ENCODE results near the gene HS3ST5. TPM values are rescaled to one million over a fixed set of nuclear protein-coding genes. Genes with fewer than 3 reads are reported as not detected.

Gene HS3ST5
- total and polyA plus RNA-seq, 4 donors, result not detected

GRCh38 chr6:114106020-114106419 is 236.8 kb downstream of the HS3ST5 start:
- Histone ChIP-seq H3K27me3 (ENCODE audit: control insufficient read depth in 4 of 4, insufficient read depth in 4 of 4, low read length in 3 of 4) (no peaks in the 10 kb centered on the region), H3K4me3 (ENCODE audit: low read depth in 1 of 3, low read length in 3 of 3) (no peak overlapping the region), H3K4me1 (ENCODE audit: control insufficient read depth in 4 of 4, insufficient read depth in 4 of 4, low read length in 3 of 4) (no peaks in the 10 kb centered on the region), H3K27ac (ENCODE audit: low read depth in 1 of 2, low read length in 2 of 2) (no peak overlapping the region), H3K36me3 (ENCODE audit: control insufficient read depth in 4 of 4, insufficient read depth in 3 of 4, low read depth in 1 of 4, low read length in 3 of 4) (no peaks in the 10 kb centered on the region), H3K9ac (ENCODE audit: low read depth in 1 of 2, low read length in 2 of 2) (no peak overlapping the region), H3K9me3 (ENCODE audit: control insufficient read depth in 4 of 4, low read length in 3 of 4) (no peaks in the 10 kb centered on the region)
- WGBS, result 83% methylated on average over 3 of the region's 3 CpGs
- DNase-seq (ENCODE audit: low spot score), result no peak
- TF ChIP-seq HNF4A (conservative IDR thresholded peaks at IDR 0.05) (no peak), RXRA (IDR thresholded peaks at IDR 0.05) (no peak), GABPA (IDR thresholded peaks at IDR 0.05 in 1 of 2, conservative IDR thresholded peaks at IDR 0.05 in 1 of 2) (no peak), ATF3 (IDR thresholded peaks at IDR 0.05) (no peak), YY1 (IDR thresholded peaks at IDR 0.05) (no peak)

DNA sequence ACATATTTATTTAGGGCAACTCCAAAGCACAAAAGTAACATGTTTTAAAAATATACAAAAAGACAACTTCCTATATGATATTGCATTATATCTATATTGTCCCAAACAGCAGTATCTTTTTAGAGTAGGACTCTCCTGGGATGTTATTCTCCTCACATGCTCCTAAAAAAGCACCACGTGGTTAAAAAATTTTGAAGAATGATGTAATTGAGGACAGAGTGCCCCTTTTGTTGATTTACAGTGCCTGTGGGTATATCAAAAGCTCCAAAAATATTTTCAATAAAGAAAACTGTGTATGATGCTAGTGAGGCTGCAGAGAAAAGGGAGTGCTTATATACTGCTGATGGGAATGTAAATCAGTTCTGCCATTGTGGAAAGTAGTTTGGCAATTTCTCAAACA is 241.6 kb downstream of the HS3ST5 start:
- H3K4me3 ChIP-seq (ENCODE audit: low read depth in 1 of 3, low read length in 3 of 3), result no peak overlapping the region
- H3K4me1 ChIP-seq (ENCODE audit: control insufficient read depth in 4 of 4, insufficient read depth in 4 of 4, low read length in 3 of 4), result no peaks in the 10 kb centered on the region
- no peak overlapping the region for H3K27ac ChIP-seq (ENCODE audit: low read depth in 1 of 2, low read length in 2 of 2)
- DNase-seq (ENCODE audit: low spot score), result no peak
- WGBS, result 31% methylated on average over 1 of the region's 1 CpG
- no peaks in the 10 kb centered on the region for H3K9me3 ChIP-seq (ENCODE audit: control insufficient read depth in 4 of 4, low read length in 3 of 4)
- H3K36me3 ChIP-seq (ENCODE audit: control insufficient read depth in 4 of 4, insufficient read depth in 3 of 4, low read depth in 1 of 4, low read length in 3 of 4), result no peaks in the 10 kb centered on the region
- no peaks in the 10 kb centered on the region for H3K27me3 ChIP-seq (ENCODE audit: control insufficient read depth in 4 of 4, insufficient read depth in 4 of 4, low read length in 3 of 4)
- no peak for TF ChIP-seq SP1 (IDR thresholded peaks at IDR 0.05)
- no peak for TF ChIP-seq RAD21 (IDR thresholded peaks at IDR 0.05)
- no peak for TF ChIP-seq ATF3 (IDR thresholded peaks at IDR 0.05)
- no peak for TF ChIP-seq NR2F2 (IDR thresholded peaks at IDR 0.05)
- TF ChIP-seq FOXA2 (IDR thresholded peaks at IDR 0.05), result no peak
- TF ChIP-seq, protein P1, sequence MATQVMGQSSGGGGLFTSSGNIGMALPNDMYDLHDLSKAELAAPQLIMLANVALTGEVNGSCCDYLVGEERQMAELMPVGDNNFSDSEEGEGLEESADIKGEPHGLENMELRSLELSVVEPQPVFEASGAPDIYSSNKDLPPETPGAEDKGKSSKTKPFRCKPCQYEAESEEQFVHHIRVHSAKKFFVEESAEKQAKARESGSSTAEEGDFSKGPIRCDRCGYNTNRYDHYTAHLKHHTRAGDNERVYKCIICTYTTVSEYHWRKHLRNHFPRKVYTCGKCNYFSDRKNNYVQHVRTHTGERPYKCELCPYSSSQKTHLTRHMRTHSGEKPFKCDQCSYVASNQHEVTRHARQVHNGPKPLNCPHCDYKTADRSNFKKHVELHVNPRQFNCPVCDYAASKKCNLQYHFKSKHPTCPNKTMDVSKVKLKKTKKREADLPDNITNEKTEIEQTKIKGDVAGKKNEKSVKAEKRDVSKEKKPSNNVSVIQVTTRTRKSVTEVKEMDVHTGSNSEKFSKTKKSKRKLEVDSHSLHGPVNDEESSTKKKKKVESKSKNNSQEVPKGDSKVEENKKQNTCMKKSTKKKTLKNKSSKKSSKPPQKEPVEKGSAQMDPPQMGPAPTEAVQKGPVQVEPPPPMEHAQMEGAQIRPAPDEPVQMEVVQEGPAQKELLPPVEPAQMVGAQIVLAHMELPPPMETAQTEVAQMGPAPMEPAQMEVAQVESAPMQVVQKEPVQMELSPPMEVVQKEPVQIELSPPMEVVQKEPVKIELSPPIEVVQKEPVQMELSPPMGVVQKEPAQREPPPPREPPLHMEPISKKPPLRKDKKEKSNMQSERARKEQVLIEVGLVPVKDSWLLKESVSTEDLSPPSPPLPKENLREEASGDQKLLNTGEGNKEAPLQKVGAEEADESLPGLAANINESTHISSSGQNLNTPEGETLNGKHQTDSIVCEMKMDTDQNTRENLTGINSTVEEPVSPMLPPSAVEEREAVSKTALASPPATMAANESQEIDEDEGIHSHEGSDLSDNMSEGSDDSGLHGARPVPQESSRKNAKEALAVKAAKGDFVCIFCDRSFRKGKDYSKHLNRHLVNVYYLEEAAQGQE (IDR thresholded peaks at IDR 0.05), result no peak
- TF ChIP-seq TAF1 (conservative IDR thresholded peaks at IDR 0.05), result no peak
- TF ChIP-seq HNF4G (IDR thresholded peaks at IDR 0.05), result no peak
- H3K9ac ChIP-seq (ENCODE audit: low read depth in 1 of 2, low read length in 2 of 2), result no peak overlapping the region

GRCh38 chr6:114100215-114100994 is 242.4 kb downstream of the HS3ST5 start:
- H3K27ac ChIP-seq (ENCODE audit: low read depth in 1 of 2, low read length in 2 of 2), result no peak overlapping the region
- H3K27me3 ChIP-seq (ENCODE audit: control insufficient read depth in 4 of 4, insufficient read depth in 4 of 4, low read length in 3 of 4), result no peaks in the 10 kb centered on the region
- H3K36me3 ChIP-seq (ENCODE audit: control insufficient read depth in 4 of 4, insufficient read depth in 3 of 4, low read depth in 1 of 4, low read length in 3 of 4), result no peaks in the 10 kb centered on the region
- no peak overlapping the region for H3K4me3 ChIP-seq (ENCODE audit: low read depth in 1 of 3, low read length in 3 of 3)
- no peaks in the 10 kb centered on the region for H3K4me1 ChIP-seq (ENCODE audit: control insufficient read depth in 4 of 4, insufficient read depth in 4 of 4, low read length in 3 of 4)
- no peaks in the 10 kb centered on the region for H3K9me3 ChIP-seq (ENCODE audit: control insufficient read depth in 4 of 4, low read length in 3 of 4)
- no peak for DNase-seq (ENCODE audit: low spot score)
- H3K9ac ChIP-seq (ENCODE audit: low read depth in 1 of 2, low read length in 2 of 2), result no peak overlapping the region
- 81% methylated on average over 10 of the region's 10 CpGs for WGBS
- TF ChIP-seq FOXA1 (IDR thresholded peaks at IDR 0.05), result no peak
- TF ChIP-seq SP1 (IDR thresholded peaks at IDR 0.05), result no peak
- TF ChIP-seq GABPA (IDR thresholded peaks at IDR 0.05 in 1 of 2, conservative IDR thresholded peaks at IDR 0.05 in 1 of 2), result no peak
- TF ChIP-seq JUND (IDR thresholded peaks at IDR 0.05), result no peak
- no peak for TF ChIP-seq EGR1 (IDR thresholded peaks at IDR 0.05; ENCODE audit: low read depth in 2 of 2)
- no peak for TF ChIP-seq CTCF (IDR thresholded peaks at IDR 0.05; ENCODE audit: low read depth, low read length, missing input control)
- TF ChIP-seq, protein P1 (IDR thresholded peaks at IDR 0.05), result no peak
